Large intestine (tissue), 3 donors: ENCODE data around the gene SPATA33. TPM values are rescaled to one million over a fixed set of nuclear protein-coding genes. Genes with fewer than 3 reads are reported as not detected.
"Not testable (repeated sequence)": the region's sequence is repeated elsewhere in the genome, so short reads cannot be mapped to it uniquely, and the experiment has no call there.

ENCODE experiments used
- DNase-seq, 2 donors: peaks; one replicate each; pipeline versions ENCODE4 v3.0.0 to v3.0.0-alpha.2; 2013
- H3K27ac ChIP-seq: one replicate; pipeline ENCODE4 v1.5.1; 2013; ENCODE audit warnings: low read length
- H3K27me3 ChIP-seq: 2 replicates; pipeline ENCODE4 v1.6.1; 2013; ENCODE audit warnings: low read length; ENCODE audit not compliant: control insufficient read depth, insufficient read depth
- H3K36me3 ChIP-seq: 2 replicates; pipeline ENCODE4 v1.6.1; 2013; ENCODE audit warnings: low read length; ENCODE audit not compliant: control insufficient read depth, insufficient read depth
- H3K4me1 ChIP-seq: one replicate; pipeline ENCODE4 v1.6.1; 2013; ENCODE audit warnings: low read length; ENCODE audit not compliant: control insufficient read depth, insufficient read depth
- H3K4me3 ChIP-seq: one replicate; pipeline ENCODE4 v1.5.1; 2013; ENCODE audit warnings: low read length
- H3K9me3 ChIP-seq: one replicate; pipeline ENCODE4 v1.6.1; 2013; ENCODE audit warnings: mild to moderate bottlenecking, low read depth, low read length, moderate library complexity; ENCODE audit not compliant: control insufficient read depth
- WGBS: methylation state at CpG from one replicate; pipeline ENCODE4 v1.1.5; 2013; ENCODE audit warnings: low lambda C conversion rate; ENCODE audit not compliant: insufficient coverage; 5-methylcytosine and 5-hydroxymethylcytosine counted together
- polyA plus RNA-seq: library from polyadenylated mRNA; unstranded; fragments of 120-200 nt; gene quantifications from one replicate; pipeline ENCODE4 v1.2.1, GENCODE V29; 2013

Gene SPATA33
- polyA plus RNA-seq, 1 donor = 11.0 TPM

DNA sequence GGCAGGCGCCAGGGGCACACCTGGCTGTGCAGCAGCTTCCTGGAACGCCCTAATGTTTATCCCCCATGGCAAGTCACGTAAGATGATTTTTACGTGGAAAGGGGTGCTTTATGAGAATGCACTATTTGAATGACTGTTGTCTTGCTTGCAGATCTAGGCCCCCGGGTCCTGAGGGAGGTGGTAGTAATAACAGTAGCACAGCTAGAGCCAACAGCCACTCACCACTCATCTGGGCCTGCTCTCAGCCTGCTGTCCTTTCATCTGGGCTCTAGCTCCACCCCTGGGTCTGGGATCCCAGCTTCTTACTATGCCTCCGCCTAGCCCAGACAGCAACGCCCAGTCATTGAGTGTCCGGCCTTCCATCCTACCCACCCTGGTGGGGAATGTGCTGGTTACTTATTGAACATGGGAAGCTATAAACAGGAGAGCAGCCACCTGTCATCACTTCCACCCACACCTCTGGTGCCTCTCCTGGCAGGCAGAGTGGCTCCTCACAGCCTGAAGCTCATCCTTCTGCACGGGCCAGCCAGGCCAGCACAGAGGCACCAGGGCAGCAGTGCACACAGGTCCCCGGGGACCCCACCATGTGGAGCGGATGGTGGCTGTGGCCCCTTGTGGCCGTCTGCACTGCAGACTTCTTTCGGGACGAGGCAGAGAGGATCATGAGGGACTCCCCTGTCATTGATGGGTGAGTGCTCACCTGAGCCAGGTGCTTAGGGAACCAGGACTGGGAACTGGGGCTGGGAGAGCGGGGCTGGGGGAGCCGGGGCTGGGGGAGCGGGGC, 27.6 kb upstream of the SPATA33 start:
- no CpG with 5 or more reads among the region's 17 CpGs for WGBS
- no peaks in the 10 kb centered on the region for H3K27me3 ChIP-seq
- peaks cover 41% of the 10 kb centered on the region for H3K4me1 ChIP-seq
- no peak overlapping the region for H3K4me3 ChIP-seq
- peak overlapping the region; percentile 50 for H3K27ac ChIP-seq
- peaks cover 7% of the 10 kb centered on the region for H3K36me3 ChIP-seq
- DNase-seq = peak; percentile 59 to 76
- H3K9me3 ChIP-seq = peaks cover 23% of the 10 kb centered on the region

DNA sequence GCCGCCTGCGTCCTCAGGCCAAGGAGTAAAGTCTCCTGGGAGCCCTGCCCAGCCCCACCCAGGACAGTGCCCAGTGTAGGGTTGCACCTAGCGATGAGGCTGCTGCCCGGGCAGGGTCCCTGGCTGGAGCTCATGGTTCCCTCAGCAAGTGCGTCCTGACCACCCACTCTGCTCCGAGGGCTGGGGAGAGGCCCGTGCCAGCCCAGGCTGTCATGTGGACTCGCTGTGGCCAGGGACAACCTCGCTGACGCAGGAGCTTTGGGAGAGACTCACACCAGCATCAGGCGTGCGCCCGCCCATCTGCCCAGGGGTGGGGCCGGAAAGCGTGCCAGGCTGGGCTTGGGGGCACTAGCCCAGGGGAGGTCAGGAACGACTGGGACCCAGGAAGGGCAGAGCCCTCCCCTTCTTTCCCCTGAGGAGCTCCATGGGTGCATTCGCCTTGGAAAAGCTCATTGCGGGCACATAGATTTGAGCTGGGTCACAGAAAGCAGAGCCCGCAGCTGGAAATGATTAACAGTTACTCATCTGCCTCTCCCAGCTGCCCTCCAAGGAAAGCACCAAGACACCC, 24.5 kb upstream of the SPATA33 start:
- peak in 1 of 2 donors; percentile 47 for DNase-seq
- Histone ChIP-seq H3K9me3 (peaks cover 23% of the 10 kb centered on the region), H3K4me1 (peaks cover 31% of the 10 kb centered on the region), H3K36me3 (peaks cover 22% of the 10 kb centered on the region), H3K4me3 (no peak overlapping the region), H3K27ac (peak overlapping the region; percentile 67), H3K27me3 (no peaks in the 10 kb centered on the region)
- no CpG with 5 or more reads among the region's 19 CpGs for WGBS

DNA sequence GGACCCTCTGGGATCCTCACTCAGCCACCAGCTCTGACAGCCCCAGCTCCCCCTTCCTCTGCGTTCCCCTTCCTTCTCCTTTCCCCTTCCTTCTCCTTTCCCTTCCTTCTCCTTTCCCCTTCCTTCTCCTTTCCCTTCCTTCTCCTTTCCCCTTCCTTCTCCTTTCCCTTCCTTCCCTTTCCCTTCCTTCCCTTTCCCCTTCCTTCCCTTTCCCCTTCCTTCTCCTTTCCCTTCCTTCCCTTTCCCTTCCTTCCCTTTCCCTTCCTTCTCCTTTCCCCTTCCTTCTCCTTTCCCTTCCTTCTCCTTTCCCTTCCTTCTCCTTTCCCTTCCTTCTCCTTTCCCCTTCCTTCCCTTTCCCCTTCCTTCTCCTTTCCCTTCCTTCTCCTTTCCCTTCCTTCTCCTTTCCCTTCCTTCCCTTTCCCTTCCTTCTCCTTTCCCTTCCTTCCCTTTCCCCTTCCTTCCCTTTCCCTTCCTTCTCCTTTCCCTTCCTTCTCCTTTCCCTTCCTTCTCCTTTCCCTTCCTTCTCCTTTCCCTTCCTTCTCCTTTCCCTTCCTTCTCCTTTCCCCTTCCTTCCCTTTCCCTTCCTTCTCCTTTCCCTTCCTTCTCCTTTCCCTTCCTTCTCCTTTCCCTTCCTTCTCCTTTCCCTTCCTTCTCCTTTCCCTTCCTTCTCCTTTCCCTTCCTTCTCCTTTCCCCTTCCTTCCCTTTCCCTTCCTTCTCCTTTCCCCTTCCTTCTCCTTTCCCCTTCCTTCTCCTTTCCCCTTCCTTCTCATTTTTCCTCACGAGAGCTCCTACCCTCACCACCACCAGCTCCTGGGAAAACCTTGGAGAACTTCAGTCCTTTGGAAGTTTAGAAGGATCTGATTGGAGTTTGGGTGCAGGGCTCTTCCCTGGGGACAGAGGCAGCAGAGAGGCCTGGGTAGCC, 22.9 kb upstream of the SPATA33 start:
- not testable (repeated sequence) for H3K27ac ChIP-seq, DNase-seq, H3K4me3 ChIP-seq, H3K27me3 ChIP-seq
- peaks cover 31% of the 10 kb centered on the region for H3K4me1 ChIP-seq
- H3K9me3 ChIP-seq = peaks cover 16% of the 10 kb centered on the region
- WGBS = 83% methylated on average over 2 of the region's 2 CpGs
- H3K36me3 ChIP-seq = peaks cover 24% of the 10 kb centered on the region

DNA sequence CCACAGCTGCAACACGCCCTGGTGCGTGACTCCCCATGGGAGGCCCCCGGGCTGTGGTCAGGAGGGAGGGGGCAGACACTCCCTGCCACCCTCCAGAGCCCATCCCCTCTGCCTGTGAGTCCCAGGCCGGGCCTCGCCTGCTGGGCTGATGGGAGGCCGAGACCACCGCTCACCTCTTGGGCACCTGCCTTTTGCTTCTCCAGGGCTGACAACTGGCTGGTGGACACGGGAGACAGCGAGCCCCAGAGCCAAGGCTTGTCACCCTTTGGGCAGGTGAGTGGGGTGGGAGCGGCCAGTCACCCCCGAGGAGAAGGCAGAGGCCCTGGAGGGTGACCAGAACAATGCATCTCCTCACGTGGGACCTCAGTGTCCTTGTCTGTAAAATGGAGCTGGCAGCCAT, 21.0 kb upstream of the SPATA33 start:
- no peak overlapping the region for H3K27ac ChIP-seq
- no peak for DNase-seq
- H3K36me3 ChIP-seq = peaks cover 24% of the 10 kb centered on the region
- H3K9me3 ChIP-seq = peaks cover 5% of the 10 kb centered on the region
- no peak overlapping the region for H3K4me3 ChIP-seq
- peaks cover 21% of the 10 kb centered on the region for H3K4me1 ChIP-seq
- H3K27me3 ChIP-seq = no peaks in the 10 kb centered on the region
- no CpG with 5 or more reads among the region's 12 CpGs for whole genome bisulfite sequencing

DNA sequence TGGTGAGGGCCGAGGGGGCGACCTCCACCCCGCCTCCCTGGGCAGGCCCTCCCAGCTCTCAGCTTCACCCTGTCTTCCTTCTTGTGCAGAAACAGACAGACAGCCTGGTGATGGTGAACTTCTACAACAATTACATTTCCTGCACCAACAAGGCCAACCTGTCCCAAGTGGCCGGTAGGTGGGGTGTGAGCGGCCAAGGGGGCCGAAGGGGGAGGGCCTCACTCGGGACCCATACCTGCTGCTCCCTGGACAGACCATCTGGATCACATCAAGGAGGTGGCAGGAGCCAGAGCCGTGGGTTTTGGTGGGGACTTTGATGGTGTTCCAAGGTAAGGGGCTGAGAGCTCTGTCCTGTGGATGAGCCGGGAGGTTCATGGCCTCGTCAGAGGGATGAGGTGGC, 20.3 kb upstream of the SPATA33 start:
- H3K4me1 ChIP-seq = peaks cover 15% of the 10 kb centered on the region
- H3K27ac ChIP-seq = no peak overlapping the region
- no CpG with 5 or more reads among the region's 10 CpGs for WGBS
- H3K9me3 ChIP-seq = peaks cover 5% of the 10 kb centered on the region
- peaks cover 24% of the 10 kb centered on the region for H3K36me3 ChIP-seq
- no peak for DNase-seq
- H3K27me3 ChIP-seq = no peaks in the 10 kb centered on the region
- H3K4me3 ChIP-seq = no peak overlapping the region

DNA sequence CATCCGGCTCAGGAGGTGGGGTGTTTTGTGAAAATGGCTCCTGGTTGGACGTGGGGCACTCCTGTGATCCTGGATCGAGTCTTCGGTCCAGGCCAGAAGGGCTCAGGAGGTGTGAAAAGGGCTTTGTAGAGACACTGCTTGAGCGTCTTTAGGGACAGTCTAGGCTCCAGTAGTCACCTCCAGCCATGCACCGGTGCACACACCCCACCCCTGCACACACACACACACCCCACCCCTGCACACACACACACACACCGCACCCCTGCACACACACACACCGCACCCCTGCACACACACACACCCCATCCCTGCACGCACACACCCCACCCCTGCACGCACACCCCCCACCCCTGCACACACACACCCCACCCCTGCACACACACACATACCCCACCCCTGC, 19.2 kb upstream of the SPATA33 start:
- Histone ChIP-seq H3K9me3 (peaks cover 5% of the 10 kb centered on the region), H3K4me1 (peaks cover 4% of the 10 kb centered on the region), H3K36me3 (peaks cover 24% of the 10 kb centered on the region), H3K27me3 (no peaks in the 10 kb centered on the region), H3K4me3 (no peak overlapping the region), H3K27ac (no peak overlapping the region)
- DNase-seq = no peak
- WGBS = no CpG with 5 or more reads among the region's 10 CpGs

DNA sequence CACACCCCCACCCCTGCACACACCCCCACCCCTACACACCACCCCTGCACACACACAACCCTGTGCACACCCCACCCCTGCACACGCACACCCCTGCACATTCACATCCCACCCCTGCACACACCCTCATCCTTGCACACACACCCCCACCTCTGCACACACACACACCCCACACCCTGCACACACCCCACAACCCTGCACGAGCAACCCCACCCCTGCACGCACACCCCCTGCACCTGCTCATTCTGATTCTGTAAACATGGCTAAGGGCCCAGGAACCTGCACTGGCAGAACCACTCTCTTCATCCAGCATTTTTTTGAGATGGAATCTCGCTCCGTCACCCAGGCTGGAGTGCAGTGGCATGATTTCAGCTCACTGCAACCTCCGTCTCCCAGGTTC, 18.3 kb upstream of the SPATA33 start:
- no CpG with 5 or more reads among the region's 6 CpGs for whole genome bisulfite sequencing
- Histone ChIP-seq H3K4me1 (no peaks in the 10 kb centered on the region), H3K27ac (no peak overlapping the region), H3K4me3 (no peak overlapping the region), H3K9me3 (peaks cover 3% of the 10 kb centered on the region), H3K36me3 (peaks cover 26% of the 10 kb centered on the region), H3K27me3 (no peaks in the 10 kb centered on the region)
- no peak for DNase-seq

DNA sequence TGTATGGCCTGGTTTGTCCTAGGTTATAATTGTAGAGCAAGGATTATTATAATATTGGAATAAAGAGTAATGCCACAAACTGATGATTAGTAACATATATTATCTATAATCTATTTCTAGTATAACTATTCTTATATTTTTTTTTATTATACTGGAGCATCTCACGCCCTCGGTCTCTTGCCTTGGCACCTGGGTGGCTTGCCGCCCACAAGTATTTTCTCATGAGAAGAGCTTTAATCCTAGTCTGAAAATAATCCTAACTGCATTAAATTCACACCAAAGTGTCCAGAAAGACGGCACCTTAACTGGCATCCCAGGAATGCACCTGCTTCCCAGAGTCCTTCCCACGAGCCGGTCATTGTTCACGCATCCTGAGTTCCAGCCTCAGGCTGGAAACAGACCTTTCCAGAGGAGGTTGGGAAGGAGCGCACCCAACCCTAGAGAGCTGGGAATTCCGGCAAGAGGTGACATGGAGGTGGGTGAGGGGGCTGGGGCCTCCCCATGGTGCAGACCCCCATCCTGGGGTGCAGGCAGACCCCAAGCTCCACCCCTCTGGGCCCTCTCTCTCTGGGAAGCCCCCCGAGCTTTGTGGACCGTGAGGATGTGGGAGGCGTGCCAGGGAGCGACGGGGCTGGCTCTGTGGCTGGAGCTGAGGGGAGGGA, 16.0 kb upstream of the SPATA33 start:
- peaks cover 43% of the 10 kb centered on the region for H3K36me3 ChIP-seq
- no peak for DNase-seq
- no peaks in the 10 kb centered on the region for H3K4me1 ChIP-seq
- no peak overlapping the region for H3K4me3 ChIP-seq
- H3K27me3 ChIP-seq = no peaks in the 10 kb centered on the region
- peaks cover 3% of the 10 kb centered on the region for H3K9me3 ChIP-seq
- no peak overlapping the region for H3K27ac ChIP-seq
- WGBS = 20% methylated on average over 1 of the region's 14 CpGs

DNA sequence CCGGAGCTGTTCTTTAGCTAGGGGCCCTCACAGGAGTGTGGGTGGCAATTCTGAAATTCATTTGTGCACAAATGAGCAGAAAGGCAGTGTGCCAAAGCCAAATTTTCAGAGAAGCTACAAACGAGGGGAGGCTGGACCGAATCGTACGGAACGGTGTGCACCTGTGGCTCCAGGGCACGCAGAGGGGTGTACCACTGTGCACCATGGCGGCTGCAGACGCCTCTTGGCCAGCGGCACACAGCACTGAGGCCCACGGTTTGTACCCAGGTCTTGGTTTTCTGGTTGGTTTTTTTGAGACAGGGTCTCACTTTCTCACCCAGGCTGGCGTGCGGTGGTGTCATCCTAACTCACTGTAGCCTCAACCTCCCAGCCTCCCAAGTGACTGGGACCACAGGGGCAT, 15.1 kb upstream of the SPATA33 start:
- no peak overlapping the region for H3K27ac ChIP-seq
- peaks cover 4% of the 10 kb centered on the region for H3K9me3 ChIP-seq
- no peak for DNase-seq
- H3K4me1 ChIP-seq = no peaks in the 10 kb centered on the region
- no peak overlapping the region for H3K4me3 ChIP-seq
- no peaks in the 10 kb centered on the region for H3K27me3 ChIP-seq
- no CpG with 5 or more reads among the region's 13 CpGs for WGBS
- H3K36me3 ChIP-seq = peaks cover 43% of the 10 kb centered on the region

DNA sequence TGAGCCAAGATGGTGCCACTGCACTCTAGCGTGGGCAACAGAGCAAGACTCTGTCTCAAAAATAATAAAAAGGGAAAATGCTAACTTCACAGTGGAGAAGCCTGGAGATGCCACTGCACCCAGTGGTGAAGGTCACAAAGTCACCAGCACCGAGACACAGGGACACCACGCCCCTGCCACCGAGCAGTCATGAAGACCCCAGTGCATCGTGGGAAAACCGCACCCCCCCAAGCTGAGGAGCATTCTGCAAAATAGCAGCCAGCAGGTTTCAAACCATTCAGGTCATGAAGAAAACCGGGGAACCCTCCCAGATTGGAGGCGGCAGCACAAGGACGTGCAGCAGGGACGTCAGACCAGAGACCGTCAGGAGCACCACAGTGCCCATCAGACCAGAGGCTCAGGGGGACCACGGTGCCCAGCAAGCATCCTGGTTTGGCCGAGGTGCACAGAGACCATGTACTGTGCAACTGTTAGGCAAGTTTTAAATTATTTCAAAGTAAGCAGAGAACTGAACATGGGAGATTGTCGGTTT, 13.8 kb upstream of the SPATA33 start:
- Histone ChIP-seq H3K9me3 (peaks cover 6% of the 10 kb centered on the region), H3K4me3 (no peak overlapping the region), H3K4me1 (no peaks in the 10 kb centered on the region), H3K27me3 (no peaks in the 10 kb centered on the region), H3K36me3 (peaks cover 35% of the 10 kb centered on the region), H3K27ac (no peak overlapping the region)
- WGBS = no CpG with 5 or more reads among the region's 14 CpGs
- DNase-seq = no peak
